ENCODE results near the gene CCDC61. TPM values are rescaled to one million over a fixed set of nuclear protein-coding genes. Genes with fewer than 3 reads are reported as not detected.

The CCDC61 gene
- total and polyA plus RNA-seq, 2 donors (not counting 1 experiment from before 2014, with no cell fraction given) = 20.6 to 30.1 TPM

- no peak overlapping the region for H3K9ac ChIP-seq (ENCODE audit: low read length)
- CTCF ChIA-PET = interaction anchor here (2.9 kb wide), 1 partner anchor 14 kb away, joined by 20 read pairs; no protein-coding TSS in a partner anchor
- no peak overlapping the region for H3K4me3 Mint-ChIP-seq
Observed at GRCh38 chr19:45996933-45997332, 1.7 kb downstream of the CCDC61 start.

More at GRCh38 chr19:45996933-45997332, 1.7 kb downstream of the CCDC61 start:
- POLR2A ChIA-PET = no interaction called here
- peaks cover 0 to 16% (median 7%) of the 10 kb centered on the region in 4 experiments for H3K27me3 ChIP-seq (replicated peaks in 1 of 4; ENCODE audit: control extremely low read depth in 1 of 4, control insufficient read depth in 3 of 4, insufficient read depth in 4 of 4, low read length in 3 of 4)
- H3K4me1 Mint-ChIP-seq = peaks cover 35% of the 10 kb centered on the region
- no peaks in the 10 kb centered on the region for H3K36me3 ChIP-seq (replicated peaks in 1 of 2; ENCODE audit: control extremely low read depth in 1 of 2, control insufficient read depth in 1 of 2, extremely low read depth in 1 of 2, insufficient read depth in 2 of 2, low read length in 1 of 2)
- H3K4me1 ChIP-seq (ENCODE audit: control insufficient read depth in 2 of 2, insufficient read depth in 2 of 2, low read length in 2 of 2) = peaks cover 26 to 31% of the 10 kb centered on the region in 2 donors
- H3K27me3 Mint-ChIP-seq = peaks cover 20% of the 10 kb centered on the region
- peaks cover 50% of the 10 kb centered on the region for H3K79me2 ChIP-seq (ENCODE audit: control insufficient read depth, insufficient read depth, low read length)
- no peak overlapping the region for H2AFZ ChIP-seq (ENCODE audit: insufficient read depth, low read depth, low read length, poor library complexity, severe bottlenecking)
- peaks cover 34% of the 10 kb centered on the region for H4K20me1 ChIP-seq (ENCODE audit: control insufficient read depth, insufficient read depth, low read length, poor library complexity, severe bottlenecking)
- peaks cover 0 to 6% (median 0%) of the 10 kb centered on the region in 3 donors for H3K9me3 ChIP-seq (ENCODE audit: control extremely low read depth in 1 of 3, control insufficient read depth in 2 of 3, insufficient read depth in 1 of 3, low read length in 2 of 3)
- H3K4me3 ChIP-seq (ENCODE audit: control extremely low read depth in 1 of 5, extremely low read depth in 1 of 5, insufficient read depth in 1 of 5, low read depth in 2 of 5, low read length in 4 of 5) = no peak overlapping the region
- WGBS (ENCODE audit: insufficient coverage) = 82% methylated on average over 6 of the region's 8 CpGs
- H3K9me3 Mint-ChIP-seq (ENCODE audit: insufficient read depth) = no peaks in the 10 kb centered on the region
- TF ChIP-seq EZH2 (IDR thresholded peaks at IDR 0.05; ENCODE audit: borderline replicate concordance, insufficient read depth, low read depth, low read length, poor library complexity, severe bottlenecking) (no peak), CTCF (IDR thresholded peaks at IDR 0.05) (no peak)
- H3K27ac ChIP-seq (ENCODE audit: low read length in 2 of 2) = no peak overlapping the region
- H3K27ac Mint-ChIP-seq = no peak overlapping the region
- intact Hi-C loops (cut with micrococcal nuclease) = loop anchor here (10.0 kb wide), 2 partner anchors 202 to 592 kb away; partner anchors contain the start of genes DMWD, POLR1G and PPP1R13L
- H3K4me2 ChIP-seq (replicated peaks; ENCODE audit: low read depth, low read length, poor library complexity, severe bottlenecking) = no peak overlapping the region
- DNase-seq = no peak
- ATAC-seq (ENCODE audit: low read depth) = no peak

Data from B cell (primary cell).